ENCODE measurements around the gene ZBTB46.

ZBTB46 gene

DNA sequence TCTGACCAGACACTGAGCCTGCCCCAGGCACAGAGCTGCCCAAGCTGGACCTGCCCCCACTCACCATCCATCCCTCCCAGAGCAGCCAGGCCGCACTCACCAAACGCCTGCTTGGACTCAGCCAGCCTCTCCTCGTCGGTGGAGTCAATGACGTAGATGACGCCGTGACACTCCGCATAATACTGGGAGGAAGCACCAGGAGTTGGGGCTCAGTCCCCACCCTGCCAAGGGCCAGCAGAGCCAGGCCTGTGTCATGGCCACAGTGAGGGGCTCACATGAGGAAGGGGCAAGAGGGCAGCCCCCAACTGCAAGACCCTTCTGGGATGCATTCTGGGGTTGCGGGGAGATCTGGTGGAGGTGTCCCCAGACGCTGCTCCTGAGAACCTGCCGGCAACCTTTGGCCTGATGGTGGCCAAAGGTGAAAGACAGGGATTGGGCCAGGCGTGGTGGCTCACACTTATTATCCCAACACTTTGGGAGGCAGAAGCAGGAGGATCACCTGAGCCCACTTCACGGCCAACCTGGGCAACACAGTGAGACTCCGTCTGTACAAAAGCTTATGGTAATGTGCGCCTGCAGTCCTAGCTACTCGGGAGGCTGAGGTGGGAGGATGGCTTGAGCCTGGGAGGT lies 128.9 kb downstream of the ZBTB46 start:
- DNase-seq: no peak

DNA sequence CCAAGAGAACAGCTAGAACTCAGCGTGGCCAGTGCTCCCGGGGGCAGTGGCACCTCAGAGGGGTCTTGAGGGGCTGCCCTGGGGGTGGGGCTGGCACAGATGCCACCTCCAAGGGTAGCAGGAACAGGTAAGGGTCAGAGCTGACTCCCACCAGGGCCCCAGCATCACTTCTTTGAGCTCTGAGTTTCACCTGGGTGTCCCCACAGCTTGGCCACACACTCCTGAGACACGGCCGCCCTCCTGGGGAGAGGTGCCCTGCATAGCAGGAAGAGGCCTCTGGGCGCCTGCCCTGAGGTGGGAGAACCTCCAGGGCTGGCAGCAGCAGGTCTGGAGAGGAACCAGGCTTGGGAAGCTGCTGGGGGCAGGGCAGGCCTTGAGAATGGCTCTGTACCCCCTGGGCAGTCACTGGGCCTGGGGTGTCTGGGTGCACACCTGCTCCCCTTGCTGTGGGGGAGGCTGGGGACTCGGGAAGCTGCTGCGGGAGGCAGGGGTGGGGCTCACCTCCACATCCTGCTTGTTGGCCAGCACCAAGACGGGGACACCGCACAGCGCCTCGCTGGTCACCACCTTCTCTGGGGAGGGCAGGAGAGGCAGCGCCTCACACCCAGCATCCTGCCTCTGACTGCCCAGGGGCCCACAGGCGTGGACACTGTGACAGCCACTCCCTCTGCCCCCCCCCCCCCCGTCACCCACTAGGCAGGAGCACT lies 129.6 kb downstream of the ZBTB46 start:
- DNase-seq: no peak

DNA sequence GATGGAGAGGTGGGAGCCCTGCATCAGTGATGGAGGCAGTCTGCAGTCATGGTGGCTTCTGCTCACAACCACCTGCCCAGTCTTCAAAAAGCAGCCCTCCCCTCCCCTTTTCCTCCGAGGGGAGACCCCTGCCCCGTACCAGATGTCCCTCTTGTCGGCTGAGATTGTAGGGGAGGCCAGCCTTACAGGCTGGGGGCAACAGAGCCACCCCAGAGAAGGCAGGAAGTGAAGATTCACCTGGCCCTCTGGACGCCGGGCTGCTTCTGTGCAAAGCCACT lies 130.1 kb downstream of the ZBTB46 start:
- no peak for DNase-seq

DNA sequence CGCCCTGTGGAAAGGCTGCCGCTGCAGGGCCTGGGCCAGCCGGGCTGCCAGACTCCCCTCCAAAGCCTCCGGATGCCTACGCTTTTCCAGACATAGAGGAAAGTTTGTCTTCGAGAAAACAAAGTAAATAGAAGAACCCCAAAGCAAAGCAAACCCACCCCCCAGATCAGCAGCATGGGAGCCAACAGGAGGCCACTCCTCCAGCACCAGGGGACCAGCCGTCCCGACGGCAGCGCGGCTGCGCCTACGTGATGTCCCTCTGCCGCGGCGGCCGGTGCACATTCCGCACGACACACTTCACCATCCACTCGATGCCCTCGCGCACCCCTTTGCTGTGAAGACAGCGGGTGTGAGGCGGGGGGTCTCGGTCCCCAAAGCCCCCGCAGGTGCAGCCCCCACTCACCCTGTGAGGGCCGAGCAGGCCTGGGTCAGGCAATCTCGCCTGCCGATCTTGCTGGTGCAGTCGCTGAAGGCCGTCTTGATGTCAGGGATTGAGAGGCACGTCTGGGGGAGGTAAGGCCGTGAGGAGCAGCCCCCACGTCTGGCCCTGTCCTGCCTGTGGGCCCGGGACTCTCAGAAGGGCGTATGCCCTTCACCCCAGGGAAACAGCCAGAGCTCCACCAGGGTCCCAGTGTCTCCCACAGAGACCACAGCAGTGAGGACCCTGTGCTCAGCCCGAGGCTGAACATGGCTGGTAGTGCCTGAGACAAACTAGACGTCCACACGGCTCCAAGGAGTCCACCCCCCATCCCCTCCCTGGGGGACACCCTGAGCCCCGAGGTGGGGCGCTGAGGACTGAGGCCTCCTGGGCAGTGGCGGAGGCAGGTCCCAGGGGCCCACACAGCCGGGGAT lies 130.6 kb downstream of the ZBTB46 start:
- no peak for DNase-seq

DNA sequence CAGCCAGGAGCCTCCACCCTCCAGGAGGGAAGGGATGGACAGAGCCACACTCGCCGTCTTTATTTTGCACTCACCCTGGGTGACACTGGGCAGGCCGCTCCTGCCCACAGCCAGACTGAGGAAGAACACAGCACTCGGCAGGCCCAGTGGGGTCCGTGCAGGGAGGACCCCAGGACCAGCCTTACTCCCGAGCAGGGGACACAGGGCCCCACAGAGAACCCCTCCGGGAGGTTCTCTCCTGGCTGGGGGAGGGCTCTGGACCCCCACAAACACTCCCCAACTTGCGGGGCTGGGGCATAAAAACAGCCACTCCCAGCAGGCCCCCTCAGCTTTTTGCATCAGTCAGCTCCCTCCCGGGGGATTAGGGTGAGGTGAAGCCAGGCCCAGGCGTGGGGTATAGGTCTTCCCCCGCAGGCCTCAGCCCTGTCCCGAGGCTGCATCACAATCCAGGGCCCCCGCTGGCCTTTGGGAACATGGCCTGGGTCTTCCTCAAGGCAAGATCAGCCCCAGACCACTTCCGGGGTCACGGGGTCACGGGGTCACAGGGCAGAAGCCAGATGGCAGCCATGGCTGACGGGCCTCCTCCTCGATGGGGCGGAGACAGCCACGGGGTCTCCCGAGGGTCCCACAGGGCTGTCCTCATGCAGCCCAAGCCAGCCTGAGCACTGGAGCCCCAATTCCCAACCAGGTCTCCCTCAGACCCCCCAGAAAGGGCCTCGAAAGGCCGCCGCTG lies 131.4 kb downstream of the ZBTB46 start:
- DNase-seq: no peak

DNA sequence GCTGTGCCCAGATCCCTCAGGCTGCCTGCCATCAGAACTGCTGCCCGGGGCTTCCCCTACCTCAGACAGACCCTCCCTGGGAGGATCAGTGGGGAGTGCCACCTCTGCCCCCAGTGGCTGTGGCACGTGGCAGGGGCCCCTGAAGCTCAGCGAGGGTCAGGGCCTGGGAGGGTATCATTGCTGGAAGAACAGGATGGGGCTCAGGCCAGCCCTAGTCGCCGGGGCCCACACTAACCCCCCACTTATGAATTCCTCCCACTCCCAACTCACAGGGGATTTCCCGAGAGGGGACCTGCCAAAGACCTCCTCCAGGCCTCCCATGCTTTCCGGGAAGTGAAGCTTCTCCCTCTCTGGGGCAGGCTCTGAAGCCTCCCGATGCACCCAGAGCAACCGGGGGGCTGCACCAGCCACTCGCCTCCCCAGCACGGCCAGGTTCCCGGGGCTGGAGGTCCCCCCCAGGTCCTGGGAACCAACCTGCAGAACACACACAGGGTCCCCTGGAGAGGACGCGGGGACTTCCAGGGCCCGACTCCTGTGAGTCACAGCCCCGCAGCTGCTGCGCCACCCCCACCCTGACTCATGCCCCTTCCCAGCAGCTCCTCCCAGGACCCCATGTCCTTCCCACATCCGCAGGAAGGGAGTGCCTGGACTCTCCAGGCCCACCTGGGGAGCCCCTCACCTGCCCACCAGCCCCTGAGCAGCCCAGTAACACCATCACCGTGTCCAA lies 132.2 kb downstream of the ZBTB46 start:
- no peak for DNase-seq

DNA sequence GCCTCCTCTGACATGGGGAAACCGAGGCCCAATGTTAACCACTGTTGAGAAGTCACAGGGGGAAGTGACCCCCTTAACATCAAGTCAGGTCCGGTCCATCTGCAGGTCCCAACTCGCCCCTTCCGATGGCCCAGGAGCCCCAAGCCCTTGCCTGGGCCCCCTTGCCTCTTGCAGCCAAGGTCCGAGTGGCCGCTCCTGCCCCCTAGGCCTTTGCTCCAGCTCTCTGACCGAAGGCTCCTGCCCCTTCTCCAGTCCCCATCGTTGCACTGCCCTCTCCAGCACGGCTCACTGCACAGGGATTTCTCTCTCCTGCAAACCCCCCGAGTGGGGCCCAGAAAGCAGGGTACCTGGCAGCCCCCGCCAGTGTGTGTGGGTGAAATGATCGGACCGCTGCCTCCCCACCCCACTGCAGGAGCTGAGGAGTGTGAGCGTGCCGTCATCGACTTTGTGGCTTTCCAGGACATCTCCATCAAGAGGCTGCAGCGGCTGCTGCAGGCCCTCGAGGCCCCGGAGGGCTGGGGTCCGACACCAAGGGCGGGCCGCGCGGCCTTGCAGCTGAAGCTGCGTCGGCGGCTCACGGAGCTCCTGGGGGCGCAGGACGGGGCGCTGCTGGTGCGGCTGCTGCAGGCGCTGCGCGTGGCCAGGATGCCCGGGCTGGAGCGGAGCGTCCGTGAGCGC lies 133.1 kb downstream of the ZBTB46 start:
- DNase-seq: no peak

DNA sequence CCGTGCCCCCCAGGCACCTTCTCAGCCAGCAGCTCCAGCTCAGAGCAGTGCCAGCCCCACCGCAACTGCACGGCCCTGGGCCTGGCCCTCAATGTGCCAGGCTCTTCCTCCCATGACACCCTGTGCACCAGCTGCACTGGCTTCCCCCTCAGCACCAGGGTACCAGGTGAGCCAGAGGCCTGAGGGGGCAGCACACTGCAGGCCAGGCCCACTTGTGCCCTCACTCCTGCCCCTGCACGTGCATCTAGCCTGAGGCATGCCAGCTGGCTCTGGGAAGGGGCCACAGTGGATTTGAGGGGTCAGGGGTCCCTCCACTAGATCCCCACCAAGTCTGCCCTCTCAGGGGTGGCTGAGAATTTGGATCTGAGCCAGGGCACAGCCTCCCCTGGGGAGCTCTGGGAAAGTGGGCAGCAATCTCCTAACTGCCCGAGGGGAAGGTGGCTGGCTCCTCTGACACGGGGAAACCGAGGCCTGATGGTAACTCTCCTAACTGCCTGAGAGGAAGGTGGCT lies 133.7 kb downstream of the ZBTB46 start:
- no peak for DNase-seq

DNA sequence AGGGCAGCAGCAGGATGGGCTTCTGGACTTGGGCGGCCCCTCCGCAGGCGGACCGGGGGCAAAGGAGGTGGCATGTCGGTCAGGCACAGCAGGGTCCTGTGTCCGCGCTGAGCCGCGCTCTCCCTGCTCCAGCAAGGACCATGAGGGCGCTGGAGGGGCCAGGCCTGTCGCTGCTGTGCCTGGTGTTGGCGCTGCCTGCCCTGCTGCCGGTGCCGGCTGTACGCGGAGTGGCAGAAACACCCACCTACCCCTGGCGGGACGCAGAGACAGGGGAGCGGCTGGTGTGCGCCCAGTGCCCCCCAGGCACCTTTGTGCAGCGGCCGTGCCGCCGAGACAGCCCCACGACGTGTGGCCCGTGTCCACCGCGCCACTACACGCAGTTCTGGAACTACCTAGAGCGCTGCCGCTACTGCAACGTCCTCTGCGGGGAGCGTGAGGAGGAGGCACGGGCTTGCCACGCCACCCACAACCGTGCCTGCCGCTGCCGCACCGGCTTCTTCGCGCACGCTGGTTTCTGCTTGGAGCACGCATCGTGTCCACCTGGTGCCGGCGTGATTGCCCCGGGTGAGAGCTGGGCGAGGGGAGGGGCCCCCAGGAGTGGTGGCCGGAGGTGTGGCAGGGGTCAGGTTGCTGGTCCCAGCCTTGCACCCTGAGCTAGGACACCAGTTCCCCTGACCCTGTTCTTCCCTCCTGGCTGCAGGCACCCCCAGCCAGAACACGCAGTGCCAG lies 134.3 kb downstream of the ZBTB46 start, which contains the start of gene TNFRSF6B:
Gene TNFRSF6B (plus strand): TSS at position 25 of the 729 bp plus-strand sequence. CDS start 116 bp downstream, at position 141.
- DNase-seq: no peak

DNA sequence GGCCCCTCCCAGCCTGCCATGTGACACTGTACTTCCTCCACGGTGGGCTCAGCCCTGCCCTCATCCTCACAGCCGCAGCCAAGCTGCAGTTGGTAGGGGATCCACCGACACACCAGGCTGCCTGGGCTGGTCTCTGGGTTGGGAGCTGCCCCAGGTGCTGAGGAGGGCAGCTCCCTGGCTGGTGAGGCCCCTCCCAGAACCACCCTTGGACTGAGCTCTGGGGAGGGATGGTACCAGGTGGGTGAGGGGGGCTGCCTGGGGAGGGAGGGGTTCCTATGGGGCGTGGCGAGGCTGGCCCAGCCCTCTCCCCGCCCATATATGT lies 134.8 kb downstream of the ZBTB46 start:
- no peak for DNase-seq

DNA sequence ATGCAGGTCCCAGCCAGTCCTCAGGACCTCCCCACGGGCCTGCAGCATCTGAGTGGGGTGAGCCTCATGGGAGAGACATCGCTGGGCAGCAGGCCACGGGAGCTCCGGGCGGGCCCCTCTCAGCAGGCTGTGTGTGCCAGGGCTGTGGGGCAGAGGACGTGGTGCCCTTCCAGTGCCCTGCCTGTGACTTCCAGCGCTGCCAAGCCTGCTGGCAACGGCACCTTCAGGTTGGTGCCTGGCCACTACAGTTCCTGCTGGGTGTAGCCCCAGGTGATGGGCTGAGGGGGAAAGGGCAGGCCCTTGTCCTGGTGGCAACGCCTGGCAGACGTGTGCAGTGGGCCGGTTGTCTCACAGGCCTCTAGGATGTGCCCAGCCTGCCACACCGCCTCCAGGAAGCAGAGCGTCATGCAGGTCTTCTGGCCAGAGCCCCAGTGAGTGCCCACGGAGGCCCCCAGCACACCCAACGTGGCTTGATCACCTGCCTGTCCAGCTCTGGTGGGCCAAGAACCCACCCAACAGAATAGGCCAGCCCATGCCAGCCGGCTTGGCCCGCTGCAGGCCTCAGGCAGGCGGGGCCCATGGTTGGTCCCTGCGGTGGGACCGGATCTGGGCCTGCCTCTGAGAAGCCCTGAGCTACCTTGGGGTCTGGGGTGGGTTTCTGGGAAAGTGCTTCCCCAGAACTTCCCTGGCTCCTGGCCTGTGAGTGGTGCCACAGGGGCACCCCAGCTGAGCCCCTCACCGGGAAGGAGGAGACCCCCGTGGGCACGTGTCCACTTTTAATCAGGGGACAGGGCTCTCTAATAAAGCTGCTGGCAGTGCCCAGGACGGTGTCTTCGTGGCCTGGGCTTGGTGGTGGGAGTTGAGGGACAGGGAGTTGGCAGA lies 135.4 kb downstream of the ZBTB46 start:
- DNase-seq: no peak

DNA sequence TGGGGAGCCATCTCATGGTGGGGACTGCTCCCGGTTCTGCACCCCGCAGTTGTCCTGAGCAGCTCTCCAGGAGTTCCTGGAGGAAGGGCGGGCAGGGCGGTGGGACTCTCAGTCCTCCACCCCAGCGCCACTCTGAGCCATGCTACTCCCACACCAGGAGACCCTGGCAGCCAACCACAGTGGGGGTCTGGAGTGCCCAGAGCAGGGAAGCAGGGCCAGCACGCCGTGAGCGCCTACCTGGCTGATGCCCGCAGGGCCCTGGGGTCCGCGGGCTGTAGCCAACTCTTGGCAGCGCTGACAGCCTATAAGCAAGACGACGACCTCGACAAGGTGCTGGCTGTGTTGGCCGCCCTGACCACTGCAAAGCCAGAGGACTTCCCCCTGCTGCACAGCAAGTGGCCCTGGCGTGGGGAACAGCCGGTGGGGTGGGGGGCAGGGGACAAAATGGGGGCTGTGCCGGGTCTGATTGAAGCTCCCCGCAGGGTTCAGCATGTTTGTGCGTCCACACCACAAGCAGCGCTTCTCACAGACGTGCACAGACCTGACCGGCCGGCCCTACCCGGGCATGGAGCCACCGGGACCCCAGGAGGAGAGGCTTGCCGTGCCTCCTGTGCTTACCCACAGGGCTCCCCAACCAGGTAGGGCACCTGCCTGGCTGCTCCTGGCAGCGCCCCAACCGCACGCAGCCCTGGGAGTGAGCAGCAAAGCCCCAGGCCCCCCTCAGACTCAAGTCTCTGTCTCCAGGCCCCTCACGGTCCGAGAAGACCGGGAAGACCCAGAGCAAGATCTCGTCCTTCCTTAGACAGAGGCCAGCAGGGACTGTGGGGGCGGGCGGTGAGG lies 136.3 kb downstream of the ZBTB46 start:
- DNase-seq: no peak

DNA sequence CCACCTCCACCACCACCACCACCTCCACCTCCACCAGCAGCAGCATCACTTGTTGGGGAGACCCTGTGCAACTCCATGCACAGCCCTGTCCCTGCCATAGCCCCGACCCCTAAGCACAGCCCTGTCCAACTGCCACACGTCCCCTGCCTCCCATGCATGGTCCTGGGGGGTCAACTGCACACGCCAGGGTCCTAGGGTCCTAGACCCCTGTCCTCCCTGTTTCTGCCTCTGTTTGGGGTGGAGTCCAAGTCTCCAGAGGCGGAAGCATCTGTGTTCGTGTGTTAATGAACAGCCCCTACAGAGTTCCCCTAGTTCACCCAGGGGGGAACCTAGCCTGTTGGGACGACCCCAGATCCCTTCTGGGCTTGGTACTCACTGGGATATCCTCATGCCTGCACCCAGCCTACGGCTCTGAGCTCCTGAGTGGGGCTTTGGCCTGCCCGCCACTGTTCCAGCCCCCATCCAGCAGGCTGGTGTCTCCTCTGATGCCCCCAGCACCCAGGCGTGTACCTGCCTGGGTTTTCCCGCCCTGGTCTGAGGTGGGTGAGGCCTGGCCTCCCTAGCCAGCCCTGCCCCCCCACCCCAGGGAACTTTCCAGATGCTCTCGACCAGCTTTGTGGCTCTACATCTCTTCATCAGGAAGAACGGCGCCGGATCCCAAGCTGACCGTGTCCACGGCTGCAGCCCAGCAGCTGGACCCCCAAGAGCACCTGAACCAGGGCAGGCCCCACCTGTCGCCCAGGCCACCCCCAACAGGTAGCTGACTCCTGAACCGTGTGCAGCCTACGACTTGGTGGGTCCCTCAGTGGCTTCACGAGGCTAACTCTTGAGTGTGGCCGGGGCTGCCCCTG lies 137.1 kb downstream of the ZBTB46 start:
- DNase-seq: no peak

All from NCI-H187 treated with DMSO at 0.1 percent for 48 hours (cell line).